IPS DF 19.7 (cell line): Measurements from ENCODE around the gene EMC6.

ENCODE experiments used
- DNase-seq: peaks from one replicate; pipeline ENCODE4 v3.0.0-alpha.2; 2013; ENCODE audit warnings: low read depth, low spot score

Gene EMC6

DNA sequence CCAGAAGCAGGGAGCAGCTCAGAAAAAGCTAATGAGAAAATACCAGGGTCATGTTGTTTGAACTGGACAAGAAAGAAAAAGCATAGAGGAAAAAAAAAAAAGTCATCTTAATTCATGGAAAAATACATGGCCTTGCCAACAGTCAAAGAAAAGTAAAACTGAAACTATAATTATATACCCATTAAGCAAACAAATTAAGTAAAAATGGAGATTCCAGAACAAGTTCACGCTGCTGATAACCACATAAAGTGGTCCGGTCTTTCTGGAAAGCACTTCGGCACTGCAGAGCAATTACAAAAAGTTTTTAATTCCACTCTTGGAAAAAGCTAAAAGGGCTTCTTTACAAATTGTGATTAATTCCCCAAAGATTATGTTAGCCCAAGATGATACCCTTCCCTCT lies 39.8 kb downstream of the EMC6 start:
- no peak for DNase-seq

DNA sequence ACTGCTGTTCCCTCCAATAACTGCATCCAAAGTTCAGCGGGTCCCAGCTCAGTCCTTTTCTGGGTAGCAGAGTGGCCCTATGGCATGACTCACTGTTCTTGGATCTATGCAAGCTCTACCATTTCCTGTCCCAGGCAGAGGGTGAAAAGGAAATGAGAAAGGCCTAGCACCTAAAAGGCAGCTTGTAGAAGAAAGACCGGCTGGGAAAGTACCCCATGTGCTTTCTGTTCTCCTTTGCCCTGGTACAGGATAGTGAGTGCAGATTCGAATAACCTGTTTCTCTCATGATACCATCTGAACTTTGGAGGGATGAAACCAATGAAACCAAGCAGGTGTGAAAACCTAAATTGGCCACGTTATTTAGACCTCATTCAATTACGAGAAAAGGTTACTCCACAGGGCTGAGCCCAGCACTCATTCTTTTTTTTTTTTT lies 42.4 kb downstream of the EMC6 start:
- no peak for DNase-seq

DNA sequence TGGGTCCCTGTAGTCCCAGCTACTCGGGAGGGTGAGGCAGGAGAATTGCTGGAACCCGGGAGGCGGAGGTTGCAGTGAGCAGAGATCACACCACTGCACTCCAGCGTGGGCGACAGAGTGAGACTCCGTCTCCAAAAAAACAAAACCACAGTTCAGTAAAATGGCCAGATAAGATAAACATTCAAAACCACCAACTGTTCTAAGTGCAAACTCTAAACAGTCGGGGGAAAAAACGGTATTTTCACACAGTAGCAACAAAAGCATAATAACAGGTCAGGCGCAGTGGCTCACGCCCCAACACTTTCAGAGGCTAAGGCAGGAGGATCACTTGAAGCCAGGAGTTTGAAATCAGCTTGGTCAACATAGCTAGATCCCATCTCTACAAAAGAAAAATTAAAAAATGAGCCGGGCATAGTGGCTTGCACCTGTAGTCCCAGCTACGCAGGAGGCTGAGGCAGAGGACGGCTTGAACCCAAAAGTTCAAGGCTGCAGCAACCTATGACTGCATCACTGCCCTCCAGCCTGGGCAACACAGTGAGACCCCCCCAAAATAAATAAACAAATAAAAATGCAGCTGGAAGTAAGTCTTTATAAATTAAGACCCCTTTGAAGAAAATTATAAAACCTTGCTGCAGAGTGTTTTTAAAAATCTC lies 44.3 kb downstream of the EMC6 start:
- no peak for DNase-seq

GRCh38 chr17:3715296-3715695 lies 46.7 kb downstream of the EMC6 start:
- no peak for DNase-seq

DNA sequence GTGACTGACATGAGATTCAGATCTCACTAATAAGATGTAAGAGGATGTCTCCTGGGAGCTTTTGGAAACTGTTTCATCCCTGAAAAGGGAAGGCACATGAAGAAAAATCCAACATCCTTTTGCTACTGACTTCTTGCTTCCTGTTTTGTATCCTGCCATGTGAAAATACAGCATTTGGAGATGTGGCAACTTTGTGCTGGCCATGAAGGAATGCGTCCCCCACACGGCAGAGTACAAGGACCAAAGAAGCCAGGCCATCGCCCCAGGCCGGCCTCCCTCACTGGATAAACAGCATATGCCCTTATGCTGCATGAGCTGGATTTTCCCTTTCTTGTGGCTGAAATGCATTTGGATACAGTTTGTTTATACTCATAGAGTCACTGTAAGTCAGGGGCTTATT lies 49.6 kb downstream of the EMC6 start:
- no peak for DNase-seq

DNA sequence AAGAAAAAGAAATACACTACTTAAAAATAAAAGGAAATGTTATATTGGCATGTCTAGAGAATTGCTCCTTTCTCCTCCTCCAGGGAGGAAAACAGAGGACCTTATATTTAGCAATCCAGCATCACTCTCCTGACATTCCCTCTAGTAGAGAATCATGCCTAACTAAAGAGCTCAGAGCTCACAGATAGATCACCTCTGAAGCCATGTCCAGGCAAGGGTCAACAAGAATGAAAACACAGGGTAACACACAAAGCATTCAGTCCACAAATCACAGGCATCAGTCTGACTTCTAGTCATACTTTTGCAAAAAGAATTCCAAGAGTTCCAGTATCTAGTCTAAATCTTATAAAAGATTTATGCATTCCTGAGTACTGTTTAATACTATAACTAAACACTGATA lies 50.7 kb downstream of the EMC6 start:
- DNase-seq, result no peak
